ENCODE results near the gene TSPAN13. TPM values are rescaled to one million over a fixed set of nuclear protein-coding genes. Genes with fewer than 3 reads are reported as not detected.

The TSPAN13 gene
- total RNA-seq (2021; fragmentation: NEBNext Ultra II Directional; extraction: Animal tissue kit (Norgen Biotek cat#: 25700)) (28.1 and 29.9 TPM in 2 replicates), polyA plus RNA-seq (2011; rRNA removed) (11.2 and 15.3 TPM in 2 replicates), polyA minus RNA-seq (2011; rRNA and poly(A)+ RNA removed) (7.5 and 8.8 TPM in 2 replicates)
- 22.4 TPM for polyA plus RNA-seq (2011; cell fraction: cytosol; rRNA removed)
- polyA plus RNA-seq (2011; cell fraction: nucleus; rRNA removed), result 4.9 TPM
- 12.4 to 30.5 TPM (median 17.0 TPM) in 4 replicates for polyA plus RNA-seq (2012, experiment 1 of 2)
- polyA plus RNA-seq (2012, experiment 2 of 2), result 9.7 TPM
- polyA plus RNA-seq (2013, experiment 1 of 2), result 29.2 TPM
- polyA plus RNA-seq (2013, experiment 2 of 2), result 34.7 TPM
- polyA minus RNA-seq (2011; cell fraction: cytosol; rRNA and poly(A)+ RNA removed), result 9.2 TPM
- polyA minus RNA-seq (2011; cell fraction: nucleus; rRNA and poly(A)+ RNA removed), result 4.7 TPM
- long read RNA-seq, experiment 1, transcript TSPAN13-201 (6 exons, 2,093 nt), result major isoform, 40 of 54 reads
- long read RNA-seq, experiment 1, partial matches to known transcripts, result 14 of 54 reads
- long read RNA-seq, experiment 1, other reads (novel, unspliced or antisense), result 0 of 54 reads
- long read RNA-seq, experiment 2, partial matches to known transcripts, result 1 of 5 reads
- long read RNA-seq, experiment 2, other reads (novel, unspliced or antisense), result 0 of 5 reads

GRCh38 chr7:16753102-16753931 is at the start of gene TSPAN13:
Gene TSPAN13 (plus strand): TSS chr7:16753755. CDS start chr7:16753968, 213 bp downstream.
- H3K23ac ChIP-seq (ENCODE audit: insufficient read length), result no peak within 1 kb of the TSS
- ChIA-PET CTCF (ENCODE audit: partially characterized antibody) (interaction anchor here (1.1 kb wide), 1 partner anchor 48 kb away, joined by 3 read pairs; no protein-coding TSS in a partner anchor), POLR2A (ENCODE audit: partially characterized antibody) (interaction anchor here (0.8 to 1.4 kb wide), 3 partner anchors 9 to 17 kb away, joined by 3 to 5 read pairs (median 3); no protein-coding TSS in a partner anchor)
- H3K9ac ChIP-seq (replicated peaks in 1 of 4; ENCODE audit: extremely low read depth in 1 of 4, low read depth in 3 of 4, low read length in 3 of 4), result peak within 1 kb of the TSS; percentile 46 to 63 (median 58)
- no peaks in the 10 kb centered on the region for H3K79me1 ChIP-seq (ENCODE audit: low read depth, low read length)
- DNase-seq (ENCODE audit: low read depth in 1 of 2, low spot score in 2 of 2), result peak; percentile 87 to 90
- peak within 1 kb of the TSS; percentile 36; the same call in 1 of the 2 replicates for H3K18ac ChIP-seq (ENCODE audit: extremely low read depth, low read length)
- peaks cover 2 to 9% (median 5%) of the 10 kb centered on the region in 4 experiments; a peak in 6 of 7 replicates for H3K4me1 ChIP-seq (replicated peaks in 1 of 4; ENCODE audit: control insufficient read depth in 3 of 4, insufficient read depth in 4 of 4, low read length in 3 of 4)
- no peak within 1 kb of the TSS for H2BK5ac ChIP-seq (ENCODE audit: low read depth, low read length)
- H3K9me3 ChIP-seq (ENCODE audit: insufficient read depth in 2 of 2, low read depth in 1 of 2, low read length in 1 of 2), result no peaks in the 10 kb centered on the region
- H2BK120ac ChIP-seq (replicated peaks; ENCODE audit: low read depth, low read length), result no peak within 1 kb of the TSS
- H3K4me3 ChIP-seq (ENCODE audit: extremely low read depth in 1 of 4, insufficient read depth in 2 of 4, low read depth in 3 of 4, low read length in 4 of 4), result peak within 1 kb of the TSS; percentile 63 to 96 (median 83)
- no peak within 1 kb of the TSS; the same call in 1 of the 2 replicates for H3K27ac ChIP-seq (ENCODE audit: low read depth, low read length)
- no peak within 1 kb of the TSS for H2BK12ac ChIP-seq (ENCODE audit: low read depth, low read length)
- peaks cover 4% of the 10 kb centered on the region; the same call in 1 of the 2 replicates for H3K23me2 ChIP-seq (ENCODE audit: low read depth, low read length)
- H3K79me2 ChIP-seq (ENCODE audit: control insufficient read depth in 1 of 2, insufficient read depth in 2 of 2, low read length in 2 of 2), result peaks cover 0 to 12% of the 10 kb centered on the region in 2 experiments; a peak in 2 of 4 replicates
- H4K91ac ChIP-seq (replicated peaks; ENCODE audit: insufficient read length, low read length), result no peak within 1 kb of the TSS
- 10% methylated on average over 18 of the region's 48 CpGs; no CpG with 5 or more reads in 1 of the 2 experiments for WGBS, 2 experiments (ENCODE audit: extremely low coverage in 1 of 2, insufficient coverage in 1 of 2, insufficient read length in 1 of 2, insufficient replicate concordance in 2 of 2, low coverage in 1 of 2, low lambda C conversion rate in 2 of 2, missing lambda C conversion rate in 1 of 2)
- no peak within 1 kb of the TSS for H3K14ac ChIP-seq (ENCODE audit: insufficient read length)
- H3K36me3 ChIP-seq (ENCODE audit: control insufficient read depth in 2 of 4, insufficient read depth in 4 of 4, low read length in 3 of 4), result no peaks in the 10 kb centered on the region
- FAIRE-seq, result no peak
- no peak within 1 kb of the TSS for H2BK20ac ChIP-seq (ENCODE audit: low read length)
- H4K5ac ChIP-seq (ENCODE audit: insufficient read length, low read depth, low read length), result peak within 1 kb of the TSS; percentile 40
- H2AFZ ChIP-seq (ENCODE audit: low read length), result peak within 1 kb of the TSS; percentile 94
- H3K56ac ChIP-seq (replicated peaks; ENCODE audit: insufficient read length, low read depth, low read length), result peak within 1 kb of the TSS; percentile 17
- H3K4me2 ChIP-seq (ENCODE audit: insufficient read depth in 1 of 2, low read depth in 2 of 2, low read length in 2 of 2), result peak within 1 kb of the TSS; percentile 90 to 97
- H3K27me3 ChIP-seq (replicated peaks in 1 of 4; ENCODE audit: control insufficient read depth in 3 of 4, extremely low read depth in 1 of 4, insufficient read depth in 3 of 4, low read length in 3 of 4), result no peaks in the 10 kb centered on the region; a peak in 3 of 7 replicates
- H4K8ac ChIP-seq (ENCODE audit: extremely low read depth, insufficient read depth, low read length), result peak within 1 kb of the TSS; percentile 96
- no peak within 1 kb of the TSS for H2AK5ac ChIP-seq (ENCODE audit: low read depth, low read length)
- no peak within 1 kb of the TSS for H3K4ac ChIP-seq (replicated peaks; ENCODE audit: insufficient read length, low read depth, low read length)
- H2BK15ac ChIP-seq (ENCODE audit: low read length), result peak within 1 kb of the TSS; percentile 9; the same call in 1 of the 2 replicates
- no peaks in the 10 kb centered on the region for H4K20me1 ChIP-seq (replicated peaks in 1 of 2; ENCODE audit: control insufficient read depth in 1 of 2, insufficient read depth in 2 of 2, low read length in 2 of 2)
- TF ChIP-seq ASH2L (IDR thresholded peaks at IDR 0.05; ENCODE audit: low read length), result peak; percentile 5
- TF ChIP-seq TBP (IDR thresholded peaks at IDR 0.05; ENCODE audit: low read depth, low read length), result no peak
- peak; percentile 85 for TF ChIP-seq CREB1 (IDR thresholded peaks at IDR 0.05)
- no peak for TF ChIP-seq RBBP5 (IDR thresholded peaks at IDR 0.05; ENCODE audit: borderline replicate concordance, low read depth, low read length)
- TF ChIP-seq MAX (IDR thresholded peaks at IDR 0.05), result peak; percentile 7; the same call in 1 of the 2 replicates
- no peak for TF ChIP-seq SRF (IDR thresholded peaks at IDR 0.05; ENCODE audit: low read depth, low read length)
- no peak for TF ChIP-seq EZH2 (IDR thresholded peaks at IDR 0.05; ENCODE audit: low read depth, low read length, severe bottlenecking)
- peak; percentile 49 to 65 for TF ChIP-seq POLR2A (IDR thresholded peaks at IDR 0.05; ENCODE audit: control extremely low read depth in 1 of 2, low read depth in 2 of 2, low read length in 2 of 2)
- no peak for TF ChIP-seq JUN (IDR thresholded peaks at IDR 0.05; ENCODE audit: low read depth, low read length)
